Fibroblast of lung (primary cell): ENCODE data around the gene SORCS2.

ENCODE experiments used
- EZH2 ChIP-seq: IDR thresholded peaks from 2 replicates; pipeline ENCODE4 v1.5.1; 2012; ENCODE audit warnings: low read length, control low read depth, mild to moderate bottlenecking; ENCODE audit errors: missing control alignments
- TF ChIP-seq, protein P1 (sequence below), 2 donors: IDR thresholded peaks in 1 of 2; conservative IDR thresholded peaks in 1 of 2; 1 replicate in 1 of 2; 2 replicates in 1 of 2; pipeline ENCODE4 v1.5.1; 2011 to 2012; ENCODE audit warnings: low read length in 2 of 2, control low read depth in 1 of 2, inconsistent platforms in 1 of 2, low read depth in 1 of 2, mild to moderate bottlenecking in 1 of 2

DNA sequence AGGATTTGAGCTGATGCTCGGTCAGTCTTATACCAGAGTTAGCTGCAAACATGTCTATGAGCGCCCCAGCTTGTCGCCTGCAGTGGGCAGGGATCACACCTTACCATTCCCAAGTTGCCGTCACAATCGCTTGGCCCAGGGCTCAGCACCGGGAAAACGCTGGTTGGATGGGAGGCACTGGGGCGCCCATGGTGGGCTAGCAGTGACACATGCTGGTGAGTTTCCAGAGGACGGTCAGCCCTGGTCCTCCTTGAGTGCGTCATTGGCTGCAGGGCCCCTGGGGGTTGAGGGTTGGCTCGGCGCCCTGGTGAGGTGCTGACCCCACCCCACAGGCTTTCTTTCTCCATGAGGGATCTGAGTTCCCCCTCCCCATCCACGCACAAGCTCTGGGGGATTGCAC is 50.4 kb downstream of the SORCS2 start:
- TF ChIP-seq, protein P1, sequence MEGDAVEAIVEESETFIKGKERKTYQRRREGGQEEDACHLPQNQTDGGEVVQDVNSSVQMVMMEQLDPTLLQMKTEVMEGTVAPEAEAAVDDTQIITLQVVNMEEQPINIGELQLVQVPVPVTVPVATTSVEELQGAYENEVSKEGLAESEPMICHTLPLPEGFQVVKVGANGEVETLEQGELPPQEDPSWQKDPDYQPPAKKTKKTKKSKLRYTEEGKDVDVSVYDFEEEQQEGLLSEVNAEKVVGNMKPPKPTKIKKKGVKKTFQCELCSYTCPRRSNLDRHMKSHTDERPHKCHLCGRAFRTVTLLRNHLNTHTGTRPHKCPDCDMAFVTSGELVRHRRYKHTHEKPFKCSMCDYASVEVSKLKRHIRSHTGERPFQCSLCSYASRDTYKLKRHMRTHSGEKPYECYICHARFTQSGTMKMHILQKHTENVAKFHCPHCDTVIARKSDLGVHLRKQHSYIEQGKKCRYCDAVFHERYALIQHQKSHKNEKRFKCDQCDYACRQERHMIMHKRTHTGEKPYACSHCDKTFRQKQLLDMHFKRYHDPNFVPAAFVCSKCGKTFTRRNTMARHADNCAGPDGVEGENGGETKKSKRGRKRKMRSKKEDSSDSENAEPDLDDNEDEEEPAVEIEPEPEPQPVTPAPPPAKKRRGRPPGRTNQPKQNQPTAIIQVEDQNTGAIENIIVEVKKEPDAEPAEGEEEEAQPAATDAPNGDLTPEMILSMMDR (conservative IDR thresholded peaks at IDR 0.05 in 1 of 2, IDR thresholded peaks at IDR 0.05 in 1 of 2; ENCODE audit: low read depth in 1 of 2, low read length in 2 of 2) = no peak
- no peak for TF ChIP-seq EZH2
